HFF-Myc (cell line): Measurements from ENCODE around the gene AARS1.

ENCODE experiments used
- DNase-seq: peaks from one replicate; pipeline ENCODE4 v3.0.0-alpha.2; 2011; ENCODE audit warnings: low read depth; ENCODE audit errors: extremely low read depth
- H3K4me3 ChIP-seq: replicated peaks from 2 replicates; pipeline ENCODE4 v1.5.1; 2011; ENCODE audit warnings: low read depth, mild to moderate bottlenecking, control low read depth, low read length
- CTCF ChIP-seq: IDR thresholded peaks from 2 replicates; pipeline ENCODE4 v1.5.1; 2012; ENCODE audit warnings: mild to moderate bottlenecking, low read depth, low read length, control low read depth; ENCODE audit errors: missing control alignments

Gene AARS1

GRCh38 chr16:70255574-70255973 lies 33.7 kb downstream of the AARS1 start:
- no peak for TF ChIP-seq CTCF
- no peak overlapping the region for H3K4me3 ChIP-seq
- no peak for DNase-seq

GRCh38 chr16:70254965-70255286 lies 34.4 kb downstream of the AARS1 start:
- no peak for TF ChIP-seq CTCF
- no peak for DNase-seq

GRCh38 chr16:70254180-70254964 lies 34.9 kb downstream of the AARS1 start:
- no peak for TF ChIP-seq CTCF
- no peak overlapping the region for H3K4me3 ChIP-seq
- DNase-seq, result no peak

More at GRCh38 chr16:70254965-70255286, 34.4 kb downstream of the AARS1 start:
- H3K4me3 ChIP-seq, result no peak overlapping the region

- DNase-seq, result peak; percentile 22
- H3K4me3 ChIP-seq, result no peak overlapping the region
- TF ChIP-seq CTCF, result peak; percentile 63
Observed at GRCh38 chr16:70253291-70254106, 35.8 kb downstream of the AARS1 start.

- H3K4me3 ChIP-seq, result no peak overlapping the region; the same call in 1 of the 2 replicates
- DNase-seq, result no peak
- peak; percentile 54 for TF ChIP-seq CTCF
Observed at GRCh38 chr16:70252355-70252988, 36.8 kb downstream of the AARS1 start.

DNA sequence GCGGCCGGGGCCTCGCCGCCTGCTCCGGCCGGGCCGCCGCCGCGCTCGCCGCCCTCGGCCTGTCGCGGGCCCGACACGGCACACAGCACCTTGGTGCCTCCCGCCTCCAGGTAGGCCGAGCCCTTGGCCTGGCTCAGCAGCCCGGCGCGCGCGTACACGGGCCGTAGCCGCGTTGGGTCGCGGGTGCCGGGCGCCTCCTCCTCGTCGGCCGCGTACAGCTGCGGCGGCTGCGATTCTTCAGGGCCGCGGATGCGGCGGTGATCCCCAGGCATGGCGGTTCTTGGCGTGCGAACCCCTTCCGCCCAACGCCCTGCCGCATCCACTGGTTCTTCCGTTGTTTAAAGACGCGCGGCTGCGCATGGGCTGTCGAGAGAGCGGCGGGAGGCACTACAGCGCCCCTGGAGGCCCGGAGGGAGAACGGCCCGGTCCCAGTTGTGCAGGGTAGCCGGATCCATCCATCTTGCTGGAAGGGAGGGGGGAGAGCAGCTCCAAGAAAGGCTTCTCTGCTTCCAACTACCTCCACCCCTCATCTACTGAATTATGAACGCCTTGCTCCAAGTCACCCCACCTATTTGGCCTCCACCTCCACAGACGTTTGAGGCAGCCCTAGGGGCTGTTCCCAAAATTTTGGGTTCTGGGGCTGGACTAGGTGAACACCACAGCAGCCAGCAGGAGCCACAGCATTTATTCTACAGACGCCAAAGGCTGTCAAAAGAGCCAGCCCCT lies 37.5 kb downstream of the AARS1 start, which contains the start of gene EXOSC6:
Gene EXOSC6 (minus strand): TSS at position 312 of the 726 bp plus-strand sequence. CDS start 40 bp downstream, at position 272.
- peak; percentile 73 for DNase-seq

More for the DNA sequence above, 37.5 kb downstream of the AARS1 start, which contains the start of gene EXOSC6:
- H3K4me3 ChIP-seq, result peak within 1 kb of the TSS; percentile 67
- peak; percentile 88 for TF ChIP-seq CTCF
